HG03521 (cell line): ENCODE measurements around the gene ADGRG4.

Experiments used
- ATAC-seq: cut with Tn5 transposase; IDR thresholded peaks from one replicate; pipeline ENCODE4 v1.9.1; 2021; ENCODE audit warnings: mild to moderate bottlenecking, moderate library complexity; ENCODE audit not compliant: unreplicated experiment

Gene ADGRG4

DNA sequence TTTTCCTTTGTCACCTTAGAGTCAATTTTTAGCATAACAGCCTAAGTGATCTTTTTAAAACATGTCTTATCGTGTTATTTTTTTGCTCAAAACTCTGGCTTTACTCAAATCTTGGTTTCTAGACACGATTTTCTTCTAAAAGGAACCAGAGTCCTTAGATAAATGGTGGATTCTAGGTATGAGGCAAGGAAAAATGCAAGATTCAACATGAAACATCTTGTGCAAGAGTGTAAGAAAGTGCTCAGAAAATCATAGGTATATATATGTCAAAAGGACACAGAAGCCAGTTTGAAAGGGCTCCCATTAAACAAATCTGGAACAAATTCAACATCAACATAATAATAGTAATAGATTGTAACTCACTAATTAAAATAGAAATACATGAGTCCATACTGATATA is 8.1 kb upstream of the ADGRG4 start:
- ATAC-seq = no peak

DNA sequence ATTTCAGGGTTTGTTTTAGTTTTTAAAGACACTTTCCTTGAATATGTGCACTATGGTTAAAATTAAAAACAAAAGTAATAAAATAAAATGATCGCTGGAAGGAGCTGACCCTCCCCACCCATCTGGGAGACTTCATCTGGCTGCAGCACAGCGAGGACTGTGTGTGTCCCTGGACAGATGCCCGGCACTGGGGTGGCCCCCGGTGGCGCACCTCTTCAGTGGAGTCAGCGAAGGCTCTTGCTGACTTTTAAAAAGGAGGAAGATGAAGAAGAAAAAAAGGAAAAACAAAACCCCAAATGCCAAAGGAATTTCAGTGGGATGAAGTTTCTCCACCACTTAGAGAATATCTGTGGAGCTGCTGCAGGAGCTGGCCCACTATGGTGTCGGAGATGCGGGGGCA is 5.4 kb upstream of the ADGRG4 start:
- ATAC-seq = no peak

DNA sequence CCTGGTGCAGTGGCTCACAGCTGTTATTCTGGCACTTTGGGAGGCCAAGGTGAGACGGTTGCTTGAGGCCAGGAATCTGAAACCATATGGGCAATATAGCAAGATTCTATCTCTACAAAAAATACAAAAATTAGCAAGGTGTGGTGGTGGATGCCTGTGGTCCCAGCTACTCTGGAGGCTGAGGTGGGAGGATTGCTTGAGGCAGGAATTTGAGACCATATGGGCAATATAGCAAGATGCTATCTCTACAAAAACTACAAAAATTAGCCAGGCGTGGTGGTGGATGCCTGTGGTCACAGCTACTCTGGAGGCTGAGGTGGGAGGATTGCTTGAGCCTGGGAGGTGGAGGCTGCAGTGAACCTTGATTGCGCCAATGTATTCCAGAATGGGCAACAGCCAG is 2.3 kb downstream of the ADGRG4 start:
- no peak for ATAC-seq

DNA sequence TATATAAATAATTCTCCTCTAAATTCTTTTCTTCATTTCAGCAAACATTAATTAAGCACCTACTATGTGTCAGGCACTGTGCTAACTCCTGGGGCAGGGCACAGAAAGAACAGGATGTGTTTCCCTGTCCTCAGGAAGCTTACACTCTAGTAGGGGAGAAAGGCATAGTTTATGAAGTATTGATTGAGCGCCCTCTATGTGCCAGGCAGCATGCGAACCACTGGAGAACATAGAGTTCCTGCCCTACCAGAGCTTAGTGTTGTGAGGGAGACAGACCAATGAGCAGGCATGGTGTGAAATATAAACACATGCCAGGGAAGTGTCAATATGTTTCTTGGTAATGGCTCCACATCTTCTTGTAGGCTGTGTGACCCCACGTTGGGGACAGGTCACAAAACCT is 3.7 kb downstream of the ADGRG4 start:
- no peak for ATAC-seq

DNA sequence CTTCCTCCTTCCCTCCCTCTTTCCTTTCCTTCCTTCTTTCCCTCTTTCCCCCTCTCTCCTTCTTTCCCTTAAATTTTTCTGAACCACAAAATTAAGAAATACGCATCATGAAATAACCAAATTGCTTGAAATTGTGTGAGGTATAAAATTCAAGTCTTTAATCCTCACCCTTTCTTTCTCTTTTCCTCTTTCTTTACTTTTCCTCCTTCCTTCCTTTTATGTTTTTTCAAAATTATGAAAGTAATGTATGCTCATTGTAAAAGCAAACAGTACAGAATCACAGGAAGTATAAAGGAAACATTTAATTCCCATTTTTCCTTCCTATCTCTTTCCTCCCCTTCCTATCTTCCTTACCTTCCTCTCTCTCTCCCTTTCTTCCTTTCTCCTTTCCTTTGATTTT is 5.4 kb downstream of the ADGRG4 start:
- ATAC-seq = no peak

DNA sequence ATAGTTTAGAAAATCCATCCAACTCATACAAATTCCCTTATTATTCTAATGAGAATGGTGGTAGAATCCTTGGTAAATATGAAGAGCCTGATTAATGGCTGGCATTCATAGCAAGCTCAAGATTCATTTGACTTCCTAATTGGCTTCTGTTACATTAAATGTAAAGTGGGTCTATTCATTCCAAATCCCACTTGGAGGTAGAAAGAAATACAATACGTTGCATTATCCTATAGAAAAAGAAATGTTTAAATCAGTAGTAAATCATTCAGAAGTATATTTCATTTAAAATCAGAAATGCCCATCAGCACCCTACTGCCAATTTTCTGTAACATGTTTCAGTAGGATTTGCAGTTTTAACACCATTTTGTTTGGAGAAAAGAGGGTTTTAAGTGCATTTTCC is 6.7 kb downstream of the ADGRG4 start:
- ATAC-seq = no peak

DNA sequence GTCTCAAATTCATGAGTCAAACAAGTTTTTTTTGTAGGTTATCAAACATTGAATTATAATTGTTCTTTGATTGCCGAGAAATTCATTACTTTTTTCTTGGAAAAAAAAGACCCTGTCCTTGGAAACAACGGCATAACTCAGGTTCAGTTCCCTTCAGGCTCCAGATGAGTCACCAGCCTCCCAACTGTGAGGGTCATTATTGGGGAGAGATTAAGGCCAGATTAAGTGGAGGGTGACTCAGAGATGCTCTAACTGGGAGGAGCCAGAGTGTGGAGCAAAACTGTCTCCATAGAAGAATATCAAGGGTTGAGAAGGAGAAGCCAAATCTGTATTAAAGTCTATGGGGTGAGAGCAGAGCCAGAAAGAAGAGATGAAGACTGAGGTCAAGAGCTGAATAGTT is 9.6 kb downstream of the ADGRG4 start:
- no peak for ATAC-seq

DNA sequence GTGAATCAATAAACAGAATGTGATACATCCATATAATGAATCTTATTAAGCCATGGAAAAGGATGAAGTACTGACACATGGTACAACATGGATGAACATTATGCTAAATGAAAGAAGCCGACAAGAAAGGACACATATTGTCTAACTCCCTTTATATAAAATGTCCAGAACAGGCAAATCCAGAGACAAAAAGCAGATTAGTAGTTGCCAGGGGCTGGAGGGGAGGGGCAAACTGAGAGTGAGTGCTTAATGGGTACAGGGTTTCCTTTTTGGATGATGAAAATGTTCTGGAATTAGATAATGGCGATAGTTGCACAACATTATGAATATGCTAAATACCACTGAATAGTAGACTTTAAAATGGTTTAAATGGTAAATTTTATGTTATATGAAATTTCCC is 17.4 kb downstream of the ADGRG4 start:
- no peak for ATAC-seq

DNA sequence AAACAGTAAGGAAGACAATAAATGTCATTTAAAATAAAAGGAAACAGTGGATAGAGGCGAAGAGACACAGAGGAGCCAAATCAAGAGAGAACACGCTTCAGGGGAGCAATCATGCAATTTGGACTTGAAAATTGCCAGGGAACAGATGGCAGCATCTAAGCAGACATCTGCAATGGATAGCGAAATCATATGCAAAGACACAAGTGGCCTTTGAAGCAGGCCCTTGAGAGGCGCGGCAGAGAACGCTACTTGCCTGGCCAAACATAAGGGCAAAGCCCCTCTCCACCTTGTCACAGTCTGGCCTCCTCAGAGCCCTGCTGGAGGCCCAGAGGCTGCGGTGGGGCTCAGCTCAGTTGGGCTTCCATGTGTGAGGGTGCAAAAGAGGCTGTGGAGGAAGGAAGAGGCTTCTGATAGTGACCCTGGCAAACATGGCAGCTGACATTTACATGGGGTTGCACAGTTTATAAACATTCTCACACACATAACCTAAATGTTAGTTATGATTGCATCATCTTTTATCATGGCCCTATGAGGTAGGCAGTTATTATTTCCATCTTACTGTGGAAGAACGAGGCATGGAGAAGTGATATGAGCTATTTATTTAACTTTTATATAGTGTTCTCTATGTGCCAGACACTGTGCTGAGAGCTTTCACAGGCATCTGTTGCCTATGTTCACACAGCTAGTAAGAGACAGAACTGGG is 18.3 kb downstream of the ADGRG4 start:
- ATAC-seq = no peak

DNA sequence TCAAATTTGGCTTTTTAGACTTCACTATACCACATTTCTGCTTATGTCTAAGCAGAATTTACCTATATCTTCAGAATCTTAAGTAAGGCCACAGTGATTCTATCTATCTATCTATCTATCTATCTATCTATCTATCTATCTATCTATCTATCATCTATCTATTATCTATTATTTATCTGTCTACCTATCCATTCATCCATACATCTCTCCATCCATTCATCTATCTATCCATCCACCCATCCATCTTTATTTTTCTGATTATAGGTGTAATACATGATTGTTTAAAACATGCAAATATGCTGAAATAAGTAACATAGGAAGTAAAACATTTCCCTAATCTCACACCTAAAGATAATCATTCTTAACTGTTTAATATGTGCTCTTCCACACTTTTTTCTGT is 18.8 kb downstream of the ADGRG4 start:
- ATAC-seq = no peak

DNA sequence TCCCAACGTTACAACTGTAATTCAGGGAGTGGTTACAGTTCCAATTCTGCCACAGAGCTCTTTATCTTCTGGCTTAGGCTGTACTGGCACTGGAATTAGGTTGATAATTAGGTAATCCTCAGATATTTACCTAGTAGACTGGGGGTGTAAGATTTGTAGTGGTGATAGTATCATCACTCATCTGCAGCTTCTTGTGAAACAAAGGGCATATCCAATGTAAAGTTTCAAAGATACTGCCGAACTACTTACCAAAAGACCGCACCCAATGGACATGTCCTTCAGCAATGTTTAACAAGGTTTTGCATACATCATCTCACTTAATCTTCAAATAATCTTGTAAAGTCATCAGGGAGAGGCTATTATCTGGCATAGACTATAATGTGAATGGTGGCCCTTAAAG is 20.8 kb downstream of the ADGRG4 start:
- ATAC-seq = no peak

DNA sequence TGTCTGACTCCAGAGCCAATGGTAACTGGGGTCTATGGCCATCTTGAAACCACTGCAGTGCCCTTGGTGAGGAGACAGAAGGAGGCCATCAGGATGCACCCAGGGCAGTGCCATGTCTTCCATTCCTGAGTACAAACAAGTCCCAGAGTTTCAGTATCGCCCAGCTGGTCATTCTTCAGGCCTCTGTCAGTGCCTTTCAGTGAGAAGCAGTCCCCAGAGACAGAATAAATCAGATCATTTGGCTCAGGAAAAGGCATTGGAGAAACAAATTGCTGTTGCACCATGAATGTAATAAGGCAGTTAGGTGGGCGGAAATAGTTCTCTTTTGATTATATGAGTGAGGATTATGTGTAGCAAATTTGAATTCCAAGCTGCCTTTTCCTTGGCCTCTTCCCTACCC is 21.3 kb downstream of the ADGRG4 start:
- no peak for ATAC-seq

DNA sequence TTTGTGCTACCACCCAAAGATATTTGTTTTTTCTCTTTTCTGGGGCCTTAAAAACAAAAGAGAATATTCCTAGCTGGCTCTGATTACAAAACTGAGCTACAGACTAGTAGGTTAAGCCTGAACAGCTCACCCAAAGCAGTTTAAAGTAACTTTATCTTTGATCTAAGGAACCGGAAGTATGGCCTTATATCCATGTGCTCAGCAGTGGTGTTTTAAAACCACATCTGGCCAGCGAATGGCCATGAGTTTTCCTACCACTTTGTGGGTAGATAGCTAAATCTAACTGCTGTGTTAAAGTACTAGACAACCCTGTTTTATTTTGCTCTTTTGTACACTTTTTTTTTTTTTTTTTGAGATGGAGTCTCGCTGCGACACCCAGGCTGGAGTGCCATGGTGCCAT is 24.6 kb downstream of the ADGRG4 start:
- ATAC-seq = no peak

DNA sequence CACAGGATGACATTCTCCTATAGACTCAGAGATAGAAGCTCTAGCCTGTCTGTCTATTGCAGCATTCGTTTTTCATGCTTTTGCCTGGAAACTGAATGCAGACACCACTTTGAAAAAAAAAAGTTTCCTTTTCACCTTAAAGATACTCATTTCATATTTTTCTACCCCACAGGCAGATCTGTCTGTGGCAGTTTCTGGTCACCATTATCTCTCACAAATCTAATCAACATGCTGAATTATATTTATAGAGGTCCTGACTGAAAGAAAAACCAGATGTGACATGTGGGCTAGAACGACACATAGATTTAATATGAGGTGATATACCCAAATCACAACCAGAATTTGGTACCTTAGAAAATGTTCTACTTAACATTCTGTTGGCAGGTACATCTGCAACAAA is 28.2 kb downstream of the ADGRG4 start:
- ATAC-seq = no peak

DNA sequence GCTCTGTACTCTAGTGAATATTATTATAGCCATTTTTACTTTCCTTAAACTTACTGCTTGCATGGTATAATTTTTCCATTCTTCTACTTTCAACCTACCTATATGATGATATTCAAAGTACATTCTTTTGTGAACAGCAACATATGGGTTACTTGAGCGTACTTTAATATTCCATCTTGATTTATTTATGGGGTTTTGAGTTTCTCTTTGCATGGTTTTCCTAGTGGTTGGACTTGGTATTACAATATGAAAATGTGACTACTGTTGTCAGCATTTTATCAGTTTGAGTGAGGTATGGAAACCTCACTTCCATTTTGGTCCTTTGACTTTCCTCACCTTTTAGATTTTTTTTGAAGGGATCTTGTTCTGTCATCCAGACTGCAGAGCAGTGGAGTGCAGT is 35.9 kb downstream of the ADGRG4 start:
- ATAC-seq = no peak

DNA sequence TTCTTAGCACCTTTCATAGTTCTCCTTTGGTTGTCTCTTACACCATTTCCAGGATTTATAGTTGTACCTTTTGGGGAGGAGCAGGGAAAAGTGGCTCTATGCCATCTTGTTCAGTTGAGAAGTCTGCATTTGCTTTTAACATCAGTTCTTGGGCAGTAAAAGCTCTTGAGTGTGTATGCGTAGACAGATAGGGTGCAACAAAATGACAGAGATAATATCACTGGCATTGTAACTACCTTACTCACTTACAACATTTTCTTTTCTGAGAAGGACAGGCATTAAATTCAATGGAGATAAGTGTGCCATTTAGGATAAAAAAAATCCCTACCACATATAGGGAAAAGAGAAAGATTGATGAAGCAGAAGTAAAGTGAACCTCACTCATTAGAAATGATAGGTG is 38.9 kb downstream of the ADGRG4 start:
- ATAC-seq = no peak

DNA sequence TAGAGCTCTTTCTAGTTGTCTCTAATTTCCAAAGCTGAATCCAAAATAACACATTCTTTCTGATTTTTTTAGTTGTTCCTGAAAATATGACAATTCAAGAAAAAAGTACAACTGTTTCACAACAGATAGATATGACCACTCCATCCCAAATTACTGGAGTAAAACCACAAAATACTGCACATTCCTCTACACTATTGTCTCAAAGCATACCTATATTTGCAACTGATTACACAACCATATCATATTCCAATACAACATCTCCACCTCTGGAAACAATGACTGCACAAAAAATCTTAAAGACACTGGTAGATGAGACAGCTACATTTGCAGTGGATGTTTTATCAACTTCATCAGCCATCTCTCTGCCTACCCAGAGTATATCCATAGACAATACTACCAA is 43.6 kb downstream of the ADGRG4 start:
- no peak for ATAC-seq

DNA sequence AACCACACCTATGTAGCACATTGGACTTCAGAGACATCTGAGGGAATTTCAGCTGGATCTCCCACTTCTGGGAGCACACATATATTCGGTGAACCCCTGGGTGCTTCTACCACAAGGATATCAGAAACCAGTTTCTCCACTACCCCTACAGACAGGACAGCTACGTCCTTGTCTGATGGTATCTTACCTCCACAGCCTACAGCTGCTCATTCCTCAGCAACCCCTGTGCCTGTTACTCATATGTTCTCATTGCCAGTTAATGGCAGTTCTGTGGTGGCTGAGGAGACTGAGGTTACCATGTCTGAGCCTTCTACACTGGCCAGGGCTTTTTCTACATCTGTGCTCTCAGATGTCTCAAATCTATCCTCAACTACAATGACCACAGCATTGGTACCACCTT is 45.7 kb downstream of the ADGRG4 start:
- ATAC-seq = no peak

DNA sequence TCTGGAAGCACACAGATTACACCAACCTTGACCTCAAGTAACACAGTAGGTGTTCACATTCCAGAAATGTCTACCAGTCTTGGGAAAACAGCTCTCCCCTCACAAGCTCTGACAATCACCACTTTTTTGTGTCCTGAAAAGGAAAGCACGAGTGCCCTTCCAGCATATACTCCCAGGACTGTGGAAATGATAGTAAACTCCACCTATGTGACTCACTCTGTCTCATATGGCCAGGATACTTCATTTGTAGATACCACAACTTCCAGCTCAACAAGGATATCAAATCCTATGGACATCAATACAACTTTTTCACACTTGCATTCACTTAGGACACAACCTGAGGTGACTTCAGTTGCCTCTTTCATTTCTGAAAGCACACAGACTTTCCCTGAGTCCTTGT is 46.9 kb downstream of the ADGRG4 start:
- ATAC-seq = no peak

DNA sequence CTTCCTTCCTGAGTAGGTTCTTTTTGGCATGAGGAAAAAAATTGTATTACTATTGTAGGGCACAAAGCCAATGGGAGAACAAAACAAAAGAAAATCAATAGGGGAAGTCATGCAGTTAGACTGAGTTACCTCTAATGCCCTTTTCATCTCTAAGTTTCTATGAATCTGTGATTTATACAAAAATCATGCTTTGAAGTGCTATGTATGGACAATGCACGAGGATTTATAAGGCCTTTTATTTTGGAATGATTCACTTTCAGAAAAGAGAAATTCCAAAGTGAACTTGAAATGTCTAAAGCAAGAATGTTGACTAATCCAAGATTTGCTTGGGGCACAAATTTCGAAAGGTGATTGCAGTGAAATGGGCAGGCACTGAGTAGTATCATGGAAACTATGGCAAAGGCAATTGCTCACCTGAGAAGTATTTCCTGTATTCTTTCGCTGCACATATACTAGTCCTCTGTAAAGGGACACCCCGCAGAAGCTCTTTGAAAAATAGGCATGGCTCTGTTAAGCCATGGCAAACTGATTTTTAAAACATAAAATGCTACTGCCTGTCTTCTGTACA is 52.8 kb downstream of the ADGRG4 start:
- ATAC-seq = no peak

DNA sequence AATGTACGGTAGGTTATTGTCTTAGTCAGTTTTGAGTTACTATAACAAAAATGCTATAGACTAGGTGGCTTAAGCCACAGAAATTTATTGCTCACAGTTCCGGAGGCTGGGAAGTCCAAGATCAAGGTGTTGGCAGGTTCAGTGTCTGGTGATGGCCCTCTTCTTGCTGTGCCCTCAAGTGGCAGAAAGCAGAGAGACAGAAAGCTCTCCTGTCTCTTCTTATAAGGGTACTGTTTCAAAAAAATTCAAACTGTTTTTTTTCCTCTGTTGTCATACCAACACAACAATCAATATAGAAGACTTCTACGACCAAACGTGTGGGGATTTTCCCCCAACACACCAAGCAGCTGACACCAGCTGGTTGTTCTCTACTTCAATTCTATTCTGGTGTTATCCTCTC is 53.4 kb downstream of the ADGRG4 start:
- no peak for ATAC-seq

DNA sequence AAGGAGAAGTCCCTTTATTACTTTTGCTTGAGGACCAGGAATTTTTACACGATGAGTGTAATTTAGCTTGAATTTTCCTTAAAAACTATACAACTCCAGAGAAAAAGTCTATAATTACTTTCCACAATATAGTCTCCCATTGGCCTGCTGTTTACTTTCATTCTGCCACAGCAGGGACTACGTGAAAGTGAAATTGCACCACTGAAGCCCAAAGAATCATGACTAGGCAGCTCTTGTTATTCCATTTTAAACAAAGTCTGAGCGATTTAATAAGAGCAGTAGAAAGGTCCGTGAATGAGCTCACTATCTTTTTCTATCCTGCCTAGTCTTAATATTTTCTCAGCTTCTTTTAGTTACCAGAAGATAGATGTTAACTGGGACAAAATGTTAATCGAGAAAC is 68.6 kb downstream of the ADGRG4 start:
- no peak for ATAC-seq

DNA sequence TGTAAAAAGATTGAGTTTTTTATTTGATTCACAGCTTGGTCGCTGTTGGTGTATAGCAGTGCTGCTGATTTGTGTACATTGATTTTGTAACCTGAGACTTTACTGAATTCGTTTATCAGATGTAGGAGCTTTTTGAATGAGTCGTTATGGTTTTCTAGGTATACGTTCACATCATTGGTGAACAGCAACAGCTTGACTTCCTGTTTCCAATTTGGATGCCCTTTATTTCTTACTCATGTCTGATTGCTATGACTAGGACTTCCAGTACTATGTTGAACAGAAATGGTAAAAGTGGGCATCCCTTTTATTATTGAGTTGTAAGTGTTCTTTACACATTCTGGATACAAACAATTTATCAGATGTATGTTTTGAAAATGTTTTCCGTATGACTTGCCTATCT is 76.0 kb downstream of the ADGRG4 start:
- no peak for ATAC-seq
